Fibroblast of villous mesenchyme (primary cell): ENCODE data around the gene SVOP. TPM values are rescaled to one million over a fixed set of nuclear protein-coding genes. Genes with fewer than 3 reads are reported as not detected.

Experiments used
- DNase-seq: peaks from one replicate; pipeline ENCODE4 v3.0.0-alpha.2; 2010; ENCODE audit warnings: low read depth
- H3K4me3 ChIP-seq: 2 replicates; pipeline ENCODE4 v1.5.1; 2011; ENCODE audit warnings: low read depth, mild to moderate bottlenecking, low read length
- total RNA-seq: library from RNA; depleted of rRNA; stranded (reverse); fragments of >200 nt; gene quantifications from 2 replicates; pipeline ENCODE4 v1.2.3, GENCODE V29; 2012
- TF ChIP-seq, protein P1 (sequence below): IDR thresholded peaks from 2 replicates; pipeline ENCODE4 v1.5.1; 2012; ENCODE audit warnings: low read depth, mild to moderate bottlenecking, low read length; ENCODE audit not compliant: insufficient read depth

The SVOP gene
- total RNA-seq, 1 donor = not detected

DNA sequence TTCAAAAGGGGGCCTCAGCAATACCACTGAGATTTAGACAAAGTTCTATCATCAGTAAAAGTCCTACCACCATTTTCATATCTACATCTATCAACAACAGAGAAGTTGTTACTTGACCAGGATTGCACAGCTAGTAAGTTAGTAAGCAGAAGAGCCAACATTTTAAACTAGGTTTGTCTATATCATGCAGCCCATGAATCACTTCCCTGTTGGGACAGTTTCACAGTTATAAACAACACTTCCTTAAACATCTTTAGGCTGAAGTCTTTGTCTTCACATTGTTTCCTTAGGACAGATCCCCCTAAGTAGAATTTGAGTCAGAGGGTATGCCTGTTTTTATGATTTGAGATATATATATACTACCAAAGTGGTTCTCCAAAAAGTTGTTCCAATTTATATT lies 72.5 kb downstream of the SVOP start:
- DNase-seq = no peak
- no peak overlapping the region for H3K4me3 ChIP-seq
- TF ChIP-seq, protein P1, sequence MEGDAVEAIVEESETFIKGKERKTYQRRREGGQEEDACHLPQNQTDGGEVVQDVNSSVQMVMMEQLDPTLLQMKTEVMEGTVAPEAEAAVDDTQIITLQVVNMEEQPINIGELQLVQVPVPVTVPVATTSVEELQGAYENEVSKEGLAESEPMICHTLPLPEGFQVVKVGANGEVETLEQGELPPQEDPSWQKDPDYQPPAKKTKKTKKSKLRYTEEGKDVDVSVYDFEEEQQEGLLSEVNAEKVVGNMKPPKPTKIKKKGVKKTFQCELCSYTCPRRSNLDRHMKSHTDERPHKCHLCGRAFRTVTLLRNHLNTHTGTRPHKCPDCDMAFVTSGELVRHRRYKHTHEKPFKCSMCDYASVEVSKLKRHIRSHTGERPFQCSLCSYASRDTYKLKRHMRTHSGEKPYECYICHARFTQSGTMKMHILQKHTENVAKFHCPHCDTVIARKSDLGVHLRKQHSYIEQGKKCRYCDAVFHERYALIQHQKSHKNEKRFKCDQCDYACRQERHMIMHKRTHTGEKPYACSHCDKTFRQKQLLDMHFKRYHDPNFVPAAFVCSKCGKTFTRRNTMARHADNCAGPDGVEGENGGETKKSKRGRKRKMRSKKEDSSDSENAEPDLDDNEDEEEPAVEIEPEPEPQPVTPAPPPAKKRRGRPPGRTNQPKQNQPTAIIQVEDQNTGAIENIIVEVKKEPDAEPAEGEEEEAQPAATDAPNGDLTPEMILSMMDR = no peak

GRCh38 chr12:108947097-108947496 lies 73.8 kb downstream of the SVOP start:
- TF ChIP-seq, protein P1 = no peak
- no peak overlapping the region for H3K4me3 ChIP-seq
- no peak for DNase-seq

DNA sequence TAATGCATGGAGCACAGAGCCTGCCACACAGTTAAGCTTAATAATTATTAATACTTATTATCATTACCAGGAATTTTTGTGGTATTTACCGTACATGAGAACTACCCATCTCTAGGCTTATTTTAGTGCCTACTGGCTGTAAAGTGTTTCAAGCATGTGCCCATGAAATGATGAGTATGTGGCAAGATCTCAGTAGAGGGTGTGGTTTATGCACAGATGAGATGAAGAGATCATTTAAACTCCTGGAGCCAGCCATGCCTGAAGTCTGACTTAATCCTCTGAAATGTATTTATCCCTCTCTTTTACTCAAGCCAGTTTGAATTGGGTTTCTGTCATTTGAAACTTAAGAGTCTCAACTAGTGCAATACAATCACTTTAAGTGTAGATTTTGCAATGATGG lies 80.7 kb downstream of the SVOP start:
- DNase-seq = no peak
- TF ChIP-seq, protein P1 = no peak
- H3K4me3 ChIP-seq = no peak overlapping the region

DNA sequence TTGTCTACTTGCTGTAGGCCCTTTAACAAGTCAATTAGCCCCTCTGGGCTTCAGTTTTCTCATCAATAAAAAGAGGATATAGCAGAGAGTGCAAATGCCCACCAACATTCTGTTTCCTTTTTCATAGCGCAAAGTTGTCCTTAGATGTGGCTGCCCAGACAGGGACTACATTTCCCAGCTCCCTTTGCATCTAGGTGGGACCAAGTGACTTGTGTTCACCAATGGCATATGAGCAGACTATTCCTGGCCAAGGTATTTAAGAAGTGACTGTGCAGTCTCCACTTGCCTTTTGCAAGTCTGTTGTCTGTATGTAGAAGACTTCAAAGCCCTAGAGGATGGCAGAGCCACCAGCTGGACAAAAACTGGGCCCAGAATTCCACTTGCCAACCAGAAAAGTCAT lies 81.3 kb downstream of the SVOP start:
- TF ChIP-seq, protein P1 = no peak
- peak; percentile 8 for DNase-seq
- H3K4me3 ChIP-seq = no peak overlapping the region

- TF ChIP-seq, protein P1 = no peak
- H3K4me3 ChIP-seq = no peak overlapping the region
- DNase-seq = no peak
Observed at GRCh38 chr12:108938247-108938924, 82.5 kb downstream of the SVOP start.

- TF ChIP-seq, protein P1 = no peak
- H3K4me3 ChIP-seq = no peak overlapping the region
- DNase-seq = no peak
Observed at GRCh38 chr12:108935159-108935763, 85.6 kb downstream of the SVOP start.

DNA sequence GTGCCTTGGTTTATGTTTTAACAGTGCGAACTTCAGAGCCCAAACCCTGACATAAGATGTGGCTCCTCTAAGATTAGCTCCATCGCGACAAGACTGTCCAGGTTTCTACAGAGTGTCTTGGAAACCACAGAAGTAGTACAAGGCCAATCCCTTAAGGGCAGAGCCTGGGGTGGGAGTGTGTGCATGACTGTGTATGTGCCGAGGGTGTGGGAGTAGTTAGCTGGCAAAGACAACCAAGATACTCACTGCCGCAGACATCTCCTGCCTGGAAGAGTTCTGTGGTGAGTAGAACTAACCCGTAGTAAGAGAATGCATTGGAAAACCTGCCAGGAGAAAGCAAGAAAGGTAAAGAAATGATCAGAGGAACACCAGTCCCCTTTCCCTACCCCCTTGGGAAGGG lies 86.9 kb downstream of the SVOP start:
- TF ChIP-seq, protein P1 = no peak
- no peak for DNase-seq
- no peak overlapping the region for H3K4me3 ChIP-seq
